Left ventricle myocardium inferior (tissue), 1 donor: ENCODE data around the gene TRAF3IP1. TPM values are rescaled to one million over a fixed set of nuclear protein-coding genes. Genes with fewer than 3 reads are reported as not detected.

Experiments
- DNase-seq: peaks from one replicate; pipeline ENCODE4 v3.0.0-alpha.2; 2020
- H3K27ac ChIP-seq: fragments of 200-600 bp; replicated peaks from 2 replicates; pipeline ENCODE4 v1.8.0; 2021
- H3K27me3 ChIP-seq: fragments of 200-600 bp; 2 replicates; pipeline ENCODE4 v1.8.0; 2021; ENCODE audit warnings: low read depth
- H3K36me3 ChIP-seq: fragments of 200-600 bp; 2 replicates; pipeline ENCODE4 v1.8.0; 2021
- H3K4me1 ChIP-seq: fragments of 200-600 bp; 2 replicates; pipeline ENCODE4 v1.8.0; 2021
- H3K4me3 ChIP-seq: fragments of 200-600 bp; 2 replicates; pipeline ENCODE4 v1.8.0; 2021; ENCODE audit warnings: mild to moderate bottlenecking, moderate library complexity
- H3K9me3 ChIP-seq: fragments of 200-600 bp; replicated peaks from 2 replicates; pipeline ENCODE4 v1.8.0; 2021
- intact Hi-C: fragments of 100-400 bp; cut with micrococcal nuclease; formaldehyde crosslinking; loops from one replicate; pipeline ENCODE4 v1.11.0; 2022
- total RNA-seq: library from RNA; stranded (reverse); fragmentation: NEBNext Ultra II Directional; extraction: Animal tissue kit (Norgen Biotek cat#: 25700); gene quantifications from one replicate; pipeline ENCODE4 v1.2.1, GENCODE V29; 2021
- TF ChIP-seq, protein P1 (sequence below): fragments of 200-600 bp; IDR thresholded peaks from 2 replicates; pipeline ENCODE4 v1.8.0; 2021; ENCODE audit warnings: antibody characterized with exemption, mild to moderate bottlenecking, borderline replicate concordance
- donor health status: DM: no; HTN: yes; CAD: no; lungs with severe emphysema.

Gene TRAF3IP1
- total RNA-seq, 1 donor from 2014 or later = 14.6 TPM

DNA sequence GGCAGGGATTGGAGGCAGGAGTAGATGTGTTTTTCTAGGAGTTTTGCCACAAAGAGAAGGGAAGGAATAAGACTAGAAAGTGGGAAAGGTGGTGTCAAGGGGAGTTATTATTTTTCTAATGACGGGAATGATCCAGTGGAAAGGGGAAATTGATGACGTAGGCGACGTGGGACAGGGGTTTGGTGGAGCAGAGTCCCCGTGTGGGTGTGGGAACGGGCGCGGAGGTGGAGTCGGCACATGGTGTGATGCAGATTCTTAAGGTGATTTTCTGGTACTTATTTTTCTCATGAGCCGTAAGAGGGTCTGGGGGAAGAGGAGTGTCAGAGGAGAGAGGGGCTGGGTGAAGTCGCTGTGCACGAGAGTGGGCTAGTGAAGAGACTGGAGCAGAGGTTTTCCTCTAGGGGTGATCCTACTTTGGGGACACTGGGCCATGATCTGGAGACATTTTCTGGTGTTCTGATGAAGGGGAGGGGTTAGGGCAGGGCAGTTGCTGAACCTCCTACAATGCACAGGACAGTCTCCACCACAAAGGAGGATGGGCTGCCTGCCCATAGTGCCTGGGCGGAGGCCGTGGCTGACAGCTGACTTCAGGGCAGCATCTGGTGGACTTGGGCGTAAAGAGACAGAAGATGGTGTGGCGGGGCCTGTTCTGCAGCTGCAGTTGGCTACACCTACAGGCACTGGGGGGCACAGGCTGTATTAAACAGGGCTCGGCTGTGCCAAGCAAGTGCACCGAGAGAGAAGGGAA lies 30.0 kb downstream of the TRAF3IP1 start:
- Histone ChIP-seq H3K27me3 (no peaks in the 10 kb centered on the region), H3K36me3 (peaks cover 45% of the 10 kb centered on the region), H3K27ac (no peak overlapping the region), H3K4me3 (no peak overlapping the region), H3K4me1 (no peaks in the 10 kb centered on the region), H3K9me3 (no peaks in the 10 kb centered on the region)
- intact Hi-C loops = no loop called here
- no peak for DNase-seq
- TF ChIP-seq, protein P1, sequence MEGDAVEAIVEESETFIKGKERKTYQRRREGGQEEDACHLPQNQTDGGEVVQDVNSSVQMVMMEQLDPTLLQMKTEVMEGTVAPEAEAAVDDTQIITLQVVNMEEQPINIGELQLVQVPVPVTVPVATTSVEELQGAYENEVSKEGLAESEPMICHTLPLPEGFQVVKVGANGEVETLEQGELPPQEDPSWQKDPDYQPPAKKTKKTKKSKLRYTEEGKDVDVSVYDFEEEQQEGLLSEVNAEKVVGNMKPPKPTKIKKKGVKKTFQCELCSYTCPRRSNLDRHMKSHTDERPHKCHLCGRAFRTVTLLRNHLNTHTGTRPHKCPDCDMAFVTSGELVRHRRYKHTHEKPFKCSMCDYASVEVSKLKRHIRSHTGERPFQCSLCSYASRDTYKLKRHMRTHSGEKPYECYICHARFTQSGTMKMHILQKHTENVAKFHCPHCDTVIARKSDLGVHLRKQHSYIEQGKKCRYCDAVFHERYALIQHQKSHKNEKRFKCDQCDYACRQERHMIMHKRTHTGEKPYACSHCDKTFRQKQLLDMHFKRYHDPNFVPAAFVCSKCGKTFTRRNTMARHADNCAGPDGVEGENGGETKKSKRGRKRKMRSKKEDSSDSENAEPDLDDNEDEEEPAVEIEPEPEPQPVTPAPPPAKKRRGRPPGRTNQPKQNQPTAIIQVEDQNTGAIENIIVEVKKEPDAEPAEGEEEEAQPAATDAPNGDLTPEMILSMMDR = no peak

DNA sequence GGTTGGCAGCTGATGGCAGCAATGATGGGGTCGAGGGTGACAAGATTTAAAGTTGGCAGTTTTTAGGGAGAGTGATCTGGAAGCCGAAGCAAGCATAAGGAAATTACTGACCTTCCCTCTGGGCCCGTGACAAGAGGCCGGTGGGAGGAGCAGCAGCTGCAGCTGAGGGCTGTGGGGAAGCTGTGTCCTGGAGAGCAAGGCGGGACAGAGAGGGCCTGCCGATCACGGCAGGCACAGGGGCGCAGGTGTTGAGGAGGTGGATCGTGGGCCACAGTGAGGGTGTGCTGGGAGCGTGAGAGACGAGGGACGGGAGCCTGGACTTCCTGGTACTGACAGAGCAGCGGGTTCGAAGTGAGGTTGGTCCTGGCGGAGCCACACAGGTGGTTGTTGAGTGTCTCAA lies 31.0 kb downstream of the TRAF3IP1 start:
- TF ChIP-seq, protein P1 = no peak
- no peaks in the 10 kb centered on the region for H3K27me3 ChIP-seq
- peaks cover 52% of the 10 kb centered on the region for H3K36me3 ChIP-seq
- no peaks in the 10 kb centered on the region for H3K4me1 ChIP-seq
- no peak overlapping the region for H3K27ac ChIP-seq
- no peak overlapping the region for H3K4me3 ChIP-seq
- H3K9me3 ChIP-seq = no peaks in the 10 kb centered on the region
- DNase-seq = no peak
- intact Hi-C loops = no loop called here

DNA sequence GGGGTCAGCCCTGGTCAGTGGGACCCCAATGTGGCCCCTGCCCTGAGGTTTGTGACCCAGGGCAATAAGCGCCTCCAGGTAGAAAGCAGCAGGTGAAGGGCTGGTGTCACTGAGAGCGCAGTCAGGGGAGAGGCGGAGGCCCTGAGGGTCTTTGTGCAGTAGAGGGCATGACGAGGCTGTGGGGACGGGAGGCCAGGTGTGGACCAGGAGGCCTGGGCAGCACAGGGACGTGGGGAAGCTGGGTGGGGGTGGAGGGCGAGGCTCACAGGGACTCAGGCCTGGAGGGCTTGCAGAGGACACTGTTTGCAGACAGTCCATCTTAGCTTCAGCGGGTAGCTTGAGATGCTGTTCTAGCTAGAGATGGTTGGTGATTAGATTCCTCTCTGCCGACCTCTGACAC lies 32.0 kb downstream of the TRAF3IP1 start:
- TF ChIP-seq, protein P1 = no peak
- no peak overlapping the region for H3K27ac ChIP-seq
- H3K4me3 ChIP-seq = no peak overlapping the region
- no peaks in the 10 kb centered on the region for H3K9me3 ChIP-seq
- intact Hi-C loops = no loop called here
- H3K27me3 ChIP-seq = no peaks in the 10 kb centered on the region
- no peak for DNase-seq
- H3K4me1 ChIP-seq = no peaks in the 10 kb centered on the region
- peaks cover 54% of the 10 kb centered on the region for H3K36me3 ChIP-seq

DNA sequence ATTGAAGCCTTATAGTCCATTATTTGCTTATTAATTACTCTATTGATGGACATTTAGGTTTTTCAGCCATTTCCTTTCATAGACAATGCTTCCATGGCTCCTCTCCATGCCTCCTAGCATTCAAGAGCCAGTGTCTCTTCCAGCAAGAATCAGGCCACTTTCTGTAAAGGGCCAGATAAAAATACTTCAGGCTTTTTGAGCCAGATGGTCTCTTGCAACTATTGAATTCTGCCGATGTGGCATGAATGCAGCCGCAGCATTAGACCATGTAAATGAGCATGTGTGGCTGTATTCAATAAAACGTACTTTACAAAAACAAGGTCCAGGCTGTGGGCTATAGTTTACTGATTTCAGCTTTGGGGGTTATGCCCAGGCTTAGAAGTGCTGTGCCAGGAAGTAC lies 38.5 kb downstream of the TRAF3IP1 start:
- H3K9me3 ChIP-seq = no peaks in the 10 kb centered on the region
- H3K27ac ChIP-seq = no peak overlapping the region
- TF ChIP-seq, protein P1 = no peak
- H3K27me3 ChIP-seq = no peaks in the 10 kb centered on the region
- no peak for DNase-seq
- H3K4me1 ChIP-seq = peaks cover 14% of the 10 kb centered on the region
- intact Hi-C loops = no loop called here
- H3K36me3 ChIP-seq = peaks cover 58% of the 10 kb centered on the region
- H3K4me3 ChIP-seq = no peak overlapping the region

DNA sequence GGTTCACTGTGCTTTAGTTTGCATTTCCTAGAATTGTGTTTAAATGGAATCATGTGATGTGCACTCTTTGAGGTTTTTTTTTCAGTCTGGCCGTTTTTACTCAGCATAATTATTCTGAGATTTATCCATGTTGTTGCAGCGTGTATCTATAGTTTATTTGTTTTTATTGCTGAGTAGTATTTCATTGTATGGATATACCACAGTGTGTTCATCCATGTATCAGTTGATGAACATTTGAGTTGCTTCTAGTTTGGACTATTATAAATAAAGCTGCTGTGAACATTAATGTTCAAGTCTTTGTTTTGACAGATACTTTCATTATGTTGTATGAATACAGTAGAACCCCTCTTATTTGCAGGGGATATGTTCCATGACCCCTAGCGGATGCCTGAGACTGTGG lies 39.1 kb downstream of the TRAF3IP1 start:
- intact Hi-C loops = no loop called here
- Histone ChIP-seq H3K27me3 (no peaks in the 10 kb centered on the region), H3K4me1 (peaks cover 14% of the 10 kb centered on the region), H3K27ac (no peak overlapping the region), H3K36me3 (peaks cover 56% of the 10 kb centered on the region), H3K4me3 (no peak overlapping the region), H3K9me3 (no peaks in the 10 kb centered on the region)
- no peak for DNase-seq
- TF ChIP-seq, protein P1 = no peak
